Left ventricle myocardium superior (tissue), 1 donor: ENCODE data around the gene PXT1. TPM values are rescaled to one million over a fixed set of nuclear protein-coding genes. Genes with fewer than 3 reads are reported as not detected.
A peak's percentile ranks its signal among the peaks of the same experiment; 100 is the strongest.
"Not testable (repeated sequence)": the region's sequence is repeated elsewhere in the genome, so short reads cannot be mapped to it uniquely, and the experiment has no call there.

Source experiments
- ATAC-seq: fragments of 200-7000 bp; cut with Tn5 transposase; one replicate; pipeline ENCODE4 v1.9.1; 2020; ENCODE audit warnings: mild to moderate bottlenecking, moderate library complexity
- DNase-seq: peaks from one replicate; pipeline ENCODE4 v3.0.0-alpha.2; 2020
- intact Hi-C: fragments of 100-400 bp; cut with micrococcal nuclease; formaldehyde crosslinking; loops from one replicate; pipeline ENCODE4 v1.11.0; 2022
- total RNA-seq: library from RNA; stranded (reverse); fragmentation: NEBNext Ultra II Directional; extraction: Animal tissue kit (Norgen Biotek cat#: 25700); gene quantifications from one replicate; pipeline ENCODE4 v1.2.1, GENCODE V29; 2021
- donor health status: DM: no; HTN: yes; CAD: no; lungs with severe emphysema.

The PXT1 gene
- total RNA-seq, 1 donor from 2014 or later = 0.15 TPM

- intact Hi-C loops, DNase-seq, ATAC-seq: not testable (repeated sequence)
Observed at GRCh38 chr6:36449173-36449572, 6.5 kb upstream of the PXT1 start.

GRCh38 chr6:36445621-36446020 is 3.0 kb upstream of the PXT1 start:
- intact Hi-C loops = no loop called here

GRCh38 chr6:36444470-36444869 is 1.8 kb upstream of the PXT1 start:
- intact Hi-C loops = no loop called here
- DNase-seq = no peak
- ATAC-seq = no peak

More at GRCh38 chr6:36445621-36446020, 3.0 kb upstream of the PXT1 start:
- no peak for DNase-seq
- no peak for ATAC-seq

GRCh38 chr6:36443471-36444428 is 1.1 kb upstream of the PXT1 start:
- peak; percentile 3 for ATAC-seq
- DNase-seq = no peak
- intact Hi-C loops = no loop called here

GRCh38 chr6:36442103-36442670 is 467 bp downstream of the PXT1 start:
- ATAC-seq (no peak), DNase-seq (no peak)
- intact Hi-C loops = no loop called here

GRCh38 chr6:36441307-36441894 is 1.3 kb downstream of the PXT1 start:
- DNase-seq (peak; percentile 92), ATAC-seq (peak; percentile 90)
- intact Hi-C loops = no loop called here

GRCh38 chr6:36436466-36436865 is 6.2 kb downstream of the PXT1 start:
- ATAC-seq (no peak), DNase-seq (no peak)
- intact Hi-C loops = no loop called here

GRCh38 chr6:36432151-36432671 is 10.4 kb downstream of the PXT1 start:
- intact Hi-C loops = no loop called here
- DNase-seq (no peak), ATAC-seq (no peak)

GRCh38 chr6:36431197-36431596 is 11.5 kb downstream of the PXT1 start:
- intact Hi-C loops = no loop called here
- ATAC-seq = no peak
- DNase-seq = no peak

- intact Hi-C loops = no loop called here
Observed at GRCh38 chr6:36430351-36430750, 12.3 kb downstream of the PXT1 start.

GRCh38 chr6:36428911-36429310 is 13.7 kb downstream of the PXT1 start:
- intact Hi-C loops = no loop called here
- no peak for ATAC-seq
- no peak for DNase-seq

More at GRCh38 chr6:36430351-36430750, 12.3 kb downstream of the PXT1 start:
- ATAC-seq (no peak), DNase-seq (no peak)

GRCh38 chr6:36426622-36427021 is 16.0 kb downstream of the PXT1 start:
- intact Hi-C loops = no loop called here
- DNase-seq (no peak), ATAC-seq (no peak)

- intact Hi-C loops = no loop called here
- ATAC-seq (peak; percentile 100), DNase-seq (peak; percentile 99)
Observed at GRCh38 chr6:36423101-36423824, 19.4 kb downstream of the PXT1 start.

- intact Hi-C loops = no loop called here
- ATAC-seq = no peak
- no peak for DNase-seq
Observed at GRCh38 chr6:36422714-36423100, 19.9 kb downstream of the PXT1 start.

- intact Hi-C loops = no loop called here
- no peak for DNase-seq
- no peak for ATAC-seq
Observed at GRCh38 chr6:36419310-36419709, 23.3 kb downstream of the PXT1 start.

- intact Hi-C loops = no loop called here
- DNase-seq (no peak), ATAC-seq (no peak)
Observed at GRCh38 chr6:36418558-36418957, 24.1 kb downstream of the PXT1 start.

GRCh38 chr6:36414481-36414880 is 28.2 kb downstream of the PXT1 start:
- intact Hi-C loops = no loop called here
- DNase-seq (no peak), ATAC-seq (no peak)

GRCh38 chr6:36413489-36414480 is 28.9 kb downstream of the PXT1 start:
- ATAC-seq (no peak), DNase-seq (no peak)
- intact Hi-C loops = no loop called here
